Naive B cell (primary cell): ENCODE data around the gene CCDC30. TPM values are rescaled to one million over a fixed set of nuclear protein-coding genes. Genes with fewer than 3 reads are reported as not detected.
A peak's percentile ranks its signal among the peaks of the same experiment; 100 is the strongest.

Experiments
- ATAC-seq, 2 donors: fragments of 150-1000 bp; cut with Tn5 transposase; 2 replicates each; pipeline ENCODE4 v1.10.0; 2021; ENCODE audit warnings: low read depth in 2 of 2, mild to moderate bottlenecking in 2 of 2, moderate library complexity in 2 of 2
- DNase-seq: peaks from one replicate; pipeline ENCODE4 v3.0.0; 2022
- H3K27ac Mint-ChIP-seq, 6 donors: one replicate each; pipeline ENCODE4 v1.8.0; 2020 to 2022; ENCODE audit warnings: mild to moderate bottlenecking in 6 of 6, mixed read lengths in 6 of 6, moderate library complexity in 5 of 6, inconsistent platforms in 2 of 6
- H3K27me3 Mint-ChIP-seq, 3 donors: one replicate each; pipeline ENCODE4 v1.8.0; 2021 to 2022; ENCODE audit warnings: mixed read lengths in 3 of 3, mild to moderate bottlenecking in 1 of 3
- H3K36me3 Mint-ChIP-seq, 2 donors: one replicate each; pipeline ENCODE4 v1.8.0; 2020 to 2022; ENCODE audit warnings: mixed read lengths in 2 of 2, inconsistent platforms in 1 of 2, mild to moderate bottlenecking in 1 of 2
- H3K4me1 Mint-ChIP-seq, 3 donors: one replicate each; pipeline ENCODE4 v1.8.0; 2020 to 2022; ENCODE audit warnings: mixed read lengths in 3 of 3, inconsistent platforms in 1 of 3, mild to moderate bottlenecking in 1 of 3, moderate library complexity in 1 of 3
- H3K4me3 Mint-ChIP-seq, 8 donors: one replicate each; pipeline ENCODE4 v1.8.0; 2020 to 2022; ENCODE audit warnings: mild to moderate bottlenecking in 8 of 8, mixed read lengths in 8 of 8, moderate library complexity in 8 of 8, inconsistent platforms in 2 of 8
- H3K9me3 Mint-ChIP-seq, 7 donors: one replicate each; pipeline ENCODE4 v1.8.0; 2020 to 2022; ENCODE audit warnings: mixed read lengths in 7 of 7, mild to moderate bottlenecking in 5 of 7, inconsistent platforms in 2 of 7, moderate library complexity in 1 of 7
- polyA plus RNA-seq, 6 donors: library from polyadenylated mRNA; unstranded; fragments of 300-500 nt; fragmentation: Illumina TruSeq; gene quantifications; one replicate each; pipeline ENCODE4 v1.2.3, GENCODE V29; 2021; ENCODE audit warnings: low read depth in 6 of 6

CCDC30 gene
- polyA plus RNA-seq, 6 donors from 2014 or later: 0.72 to 4.0 (median 1.3) TPM

DNA sequence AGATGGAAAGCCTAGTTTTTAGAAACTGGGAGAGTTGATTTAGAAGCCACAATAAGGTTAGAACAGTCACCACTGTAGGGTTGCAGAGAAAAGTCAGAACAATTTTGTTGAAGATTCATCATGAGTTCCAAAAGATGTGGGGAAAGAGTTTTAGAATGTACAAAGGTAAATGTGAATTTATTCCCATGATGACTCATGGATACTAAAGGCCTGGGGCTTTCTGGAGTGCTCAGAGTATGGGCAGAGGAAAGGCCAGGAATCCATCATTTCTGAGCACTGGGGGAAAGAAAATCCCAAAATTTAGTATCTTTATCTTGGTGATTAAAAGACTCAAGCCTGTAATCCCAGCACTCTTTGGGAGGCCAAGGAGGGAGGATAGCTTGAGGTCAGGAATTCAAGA is 236.9 kb downstream of the CCDC30 start:
- peak overlapping the region in 3 of 6 donors; percentile 52 to 78 (median 72) for H3K27ac Mint-ChIP-seq

DNA sequence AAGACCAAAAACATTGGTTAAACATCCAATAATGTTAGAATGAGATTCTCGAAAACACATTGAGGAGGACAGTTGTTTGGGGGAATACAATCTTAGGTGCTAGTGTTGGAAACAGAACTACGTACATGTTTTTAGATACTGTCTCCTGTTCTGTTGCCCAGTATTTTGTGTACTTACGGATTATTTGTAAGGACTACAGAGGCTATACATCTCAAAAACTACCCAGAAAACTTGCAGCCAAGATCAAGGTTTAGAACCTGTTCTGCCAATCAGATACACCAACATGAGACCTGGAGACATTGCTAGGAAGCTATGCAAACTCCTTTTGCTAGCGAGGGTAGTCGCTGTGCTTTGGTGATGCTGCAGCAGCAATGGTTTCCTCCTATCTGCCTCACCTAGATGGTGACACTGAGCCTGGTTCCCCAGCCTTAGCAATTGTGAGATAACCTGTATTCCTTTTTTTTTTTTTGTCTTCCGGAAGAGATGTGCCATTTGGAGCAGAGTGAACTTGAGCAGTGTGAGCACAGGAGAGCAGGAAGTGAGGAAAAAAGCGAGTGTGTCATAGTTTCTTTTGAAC is 240.9 kb downstream of the CCDC30 start:
- Mint-ChIP-seq H3K9me3 (peaks cover 0 to 8% (median 0%) of the 10 kb centered on the region in 7 donors), H3K4me1 (peaks cover 3 to 8% (median 7%) of the 10 kb centered on the region in 3 donors), H3K27ac (peak overlapping the region in 5 of 6 donors; percentile 15 to 75 (median 48)), H3K27me3 (no peaks in the 10 kb centered on the region), H3K4me3 (peak overlapping the region in 1 of 8 donors; percentile 34), H3K36me3 (peaks cover 42 to 43% of the 10 kb centered on the region in 2 donors)
- DNase-seq (no peak), ATAC-seq (no peak)

More for the DNA sequence above, 236.9 kb downstream of the CCDC30 start:
- no peaks in the 10 kb centered on the region for H3K27me3 Mint-ChIP-seq
- peaks cover 44 to 45% of the 10 kb centered on the region in 2 donors for H3K36me3 Mint-ChIP-seq
- H3K4me3 Mint-ChIP-seq: no peak overlapping the region
- peaks cover 2 to 26% (median 18%) of the 10 kb centered on the region in 3 donors for H3K4me1 Mint-ChIP-seq
- ATAC-seq: no peak
- H3K9me3 Mint-ChIP-seq: no peaks in the 10 kb centered on the region
- no peak for DNase-seq

Other genes with a start within 250 kb of the CCDC30 start
- 10 to 100 TPM; 19.8 to 46.0 (median 36.4) TPM for gene FOXJ3, start 128.1 kb upstream of the CCDC30 start, polyA plus RNA-seq
- under 1 TPM in 2 of 6 donors, not detected in 4; 0.15 to 0.19 TPM for gene RIMKLA, start 82.5 kb upstream of the CCDC30 start, polyA plus RNA-seq
- 1 to 10 TPM in 4 of 6 donors, under 1 TPM in 2; 0.33 to 5.7 (median 1.9) TPM for gene ZMYND12, start 7.3 kb upstream of the CCDC30 start, polyA plus RNA-seq
- 100 to 1,000 TPM; 141 to 214 (median 157) TPM for gene PPCS, start 6.7 kb upstream of the CCDC30 start, polyA plus RNA-seq
- 10 to 100 TPM; 54.1 to 86.8 (median 72.1) TPM for gene PPIH, start 195.1 kb downstream of the CCDC30 start, polyA plus RNA-seq
- 100 to 1,000 TPM in 5 of 6 donors, 10 to 100 TPM in 1; 88.9 to 117 (median 110) TPM for gene YBX1, start 219.1 kb downstream of the CCDC30 start, polyA plus RNA-seq